Pancreas (tissue), 10 donors: Measurements from ENCODE around the gene PUM1. TPM values are rescaled to one million over a fixed set of nuclear protein-coding genes. Genes with fewer than 3 reads are reported as not detected.
"Not testable (repeated sequence)": the region's sequence is repeated elsewhere in the genome, so short reads cannot be mapped to it uniquely, and the experiment has no call there.

ENCODE experiments used
- ATAC-seq, 4 donors: fragments of 200-7000 bp; cut with Tn5 transposase; one replicate each; pipeline versions ENCODE4 v1.8.0 to v1.9.1; 2020; ENCODE audit warnings: mild to moderate bottlenecking in 4 of 4, moderate library complexity in 4 of 4
- DNase-seq, 6 donors: peaks; one replicate each; pipeline ENCODE4 v3.0.0-alpha.2; 2020
- FAIRE-seq: peaks from 2 replicates; lab custom pipeline; 2012; peaks lifted over from hg19 to GRCh38; lab: Jason Lieb, UNC
- H3K27ac ChIP-seq, 4 donors: fragments of 200-600 bp; sonication (generic); 1 replicate in 3 of 4; 2 replicates in 1 of 4; pipeline versions ENCODE4 v1.5.0 to v1.8.0; 2020
- H3K27me3 ChIP-seq, 4 donors: fragments of 200-600 bp; one replicate each; pipeline ENCODE4 v1.8.0; 2021
- H3K36me3 ChIP-seq, 3 donors: fragments of 200-600 bp; sonication (generic) in 1 of 3; one replicate each; pipeline versions ENCODE4 v1.5.0 to v1.8.0; 2020 to 2021
- H3K4me1 ChIP-seq, 3 donors: fragments of 200-600 bp; one replicate each; pipeline ENCODE4 v1.8.0; 2021
- H3K4me3 ChIP-seq, 4 donors: fragments of 200-600 bp; sonication (generic) in 2 of 4; one replicate each; pipeline versions ENCODE4 v1.5.0 to v1.8.0; 2020 to 2021
- H3K9me3 ChIP-seq, 4 donors: fragments of 200-600 bp; one replicate each; pipeline ENCODE4 v1.8.0; 2021
- WGBS, 2 donors: extraction: QIAGEN DNeasy Blood & Tissue Kit; methylation state at CpG; one replicate each; pipeline ENCODE4 v1.1.7; 2013; 5-methylcytosine and 5-hydroxymethylcytosine counted together
- intact Hi-C, 3 donors: fragments of 100-400 bp; cut with DNase I; formaldehyde crosslinking; loops; one replicate each; pipeline versions ENCODE4 v1.11.1 to v1.14.2; 2022
- polyA plus RNA-seq, 2 donors: library from polyadenylated mRNA; stranded (reverse); fragments of 200-250 nt; gene quantifications; one replicate each; pipeline ENCODE4 v1.2.3, GENCODE V29; 2013
- total RNA-seq, 6 donors: library from RNA; stranded (reverse); fragmentation: NEBNext Ultra II Directional in 4 of 6; extraction: Animal tissue kit (Norgen Biotek cat#: 25700) in 4 of 6; gene quantifications; one replicate each; pipeline versions ENCODE4 v1.2.1 to v1.2.4, GENCODE V29; 2021 to 2023
- TF ChIP-seq, protein P1 (sequence below), 4 donors: fragments of 200-600 bp; sonication (generic) in 3 of 4; IDR thresholded peaks; one replicate each; pipeline versions ENCODE4 v1.5.0 to v1.8.0; 2021; ENCODE audit warnings: antibody characterized with exemption in 4 of 4
- donor health status: healthy with polysubstance abuse.
- donor health status: DM: no; HTN: no; CAD: no; lungs with moderate emphysema.
- donor health status: DM: no; HTN: no; CAD: no.
- donor health status: control.
- donor health status: control.
- donor health status: Bipolar disorder and iron deficiency.
- donor health status: DM: yes; HTN: yes; CAD: no.
- donor health status: DM: no; HTN: no; CAD: no.
- donor health status: DM: no; HTN: no; CAD: no.
- donor health status: DM: yes; HTN: yes; CAD: no.

Gene PUM1
- total and polyA plus RNA-seq, 8 donors, result 16.9 to 75.8 (median 43.1) TPM

DNA sequence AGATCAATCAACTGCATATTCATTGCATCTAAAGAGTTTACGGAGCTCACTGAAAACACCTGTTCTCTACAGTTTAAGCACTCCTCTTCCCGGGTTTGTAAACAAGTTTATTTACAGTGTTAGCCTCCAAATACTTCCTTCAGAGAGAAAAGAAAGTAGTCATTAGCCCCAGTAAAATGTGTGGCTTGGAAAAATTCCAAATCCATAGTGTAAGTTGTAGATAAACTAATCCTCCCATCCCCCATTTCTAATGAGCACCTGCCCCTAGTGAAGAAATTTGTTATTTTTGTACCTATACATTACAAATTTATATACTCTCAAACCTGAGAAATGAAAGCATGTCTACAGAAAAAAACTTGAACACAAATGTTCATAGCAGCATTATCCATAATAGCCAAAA, 21.9 kb downstream of the PUM1 start:
- Histone ChIP-seq H3K4me3 (no peak overlapping the region), H3K4me1 (peaks cover 0 to 15% (median 0%) of the 10 kb centered on the region in 3 donors), H3K36me3 (no peaks in the 10 kb centered on the region), H3K9me3 (no peaks in the 10 kb centered on the region), H3K27me3 (no peaks in the 10 kb centered on the region), H3K27ac (no peak overlapping the region)
- WGBS, 2 donors, result 60 to 63% methylated on average over 2 of the region's 2 CpGs
- no peak for ATAC-seq
- intact Hi-C loops, result no loop called here
- TF ChIP-seq, protein P1, sequence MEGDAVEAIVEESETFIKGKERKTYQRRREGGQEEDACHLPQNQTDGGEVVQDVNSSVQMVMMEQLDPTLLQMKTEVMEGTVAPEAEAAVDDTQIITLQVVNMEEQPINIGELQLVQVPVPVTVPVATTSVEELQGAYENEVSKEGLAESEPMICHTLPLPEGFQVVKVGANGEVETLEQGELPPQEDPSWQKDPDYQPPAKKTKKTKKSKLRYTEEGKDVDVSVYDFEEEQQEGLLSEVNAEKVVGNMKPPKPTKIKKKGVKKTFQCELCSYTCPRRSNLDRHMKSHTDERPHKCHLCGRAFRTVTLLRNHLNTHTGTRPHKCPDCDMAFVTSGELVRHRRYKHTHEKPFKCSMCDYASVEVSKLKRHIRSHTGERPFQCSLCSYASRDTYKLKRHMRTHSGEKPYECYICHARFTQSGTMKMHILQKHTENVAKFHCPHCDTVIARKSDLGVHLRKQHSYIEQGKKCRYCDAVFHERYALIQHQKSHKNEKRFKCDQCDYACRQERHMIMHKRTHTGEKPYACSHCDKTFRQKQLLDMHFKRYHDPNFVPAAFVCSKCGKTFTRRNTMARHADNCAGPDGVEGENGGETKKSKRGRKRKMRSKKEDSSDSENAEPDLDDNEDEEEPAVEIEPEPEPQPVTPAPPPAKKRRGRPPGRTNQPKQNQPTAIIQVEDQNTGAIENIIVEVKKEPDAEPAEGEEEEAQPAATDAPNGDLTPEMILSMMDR (IDR thresholded peaks at IDR 0.05), result no peak
- no peak for DNase-seq
- FAIRE-seq, result no peak

DNA sequence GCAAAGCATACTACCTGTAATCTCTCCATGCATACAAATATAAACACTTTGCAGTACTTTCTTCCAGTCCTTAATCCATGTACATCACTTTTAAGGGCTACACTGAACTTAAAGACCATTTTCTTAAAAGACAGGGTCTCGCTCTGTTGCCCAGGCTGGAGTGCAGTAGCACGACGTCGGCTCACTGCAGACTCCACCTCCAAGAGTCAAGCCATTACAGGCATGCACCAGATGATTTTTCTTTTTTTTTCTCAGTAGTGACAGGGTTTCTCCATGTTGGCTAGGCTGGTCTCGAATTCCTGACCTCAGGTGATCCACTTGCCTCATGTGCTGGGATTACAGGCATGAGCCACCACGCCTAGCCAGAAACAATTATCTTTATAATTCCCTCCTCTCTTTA, 22.9 kb downstream of the PUM1 start:
- Histone ChIP-seq H3K36me3 (no peaks in the 10 kb centered on the region), H3K9me3 (no peaks in the 10 kb centered on the region), H3K4me3 (no peak overlapping the region), H3K27me3 (no peaks in the 10 kb centered on the region), H3K4me1 (peaks cover 0 to 17% (median 0%) of the 10 kb centered on the region in 3 donors), H3K27ac (no peak overlapping the region)
- TF ChIP-seq, protein P1 (IDR thresholded peaks at IDR 0.05), result no peak
- FAIRE-seq (no peak), ATAC-seq (no peak), DNase-seq (no peak)
- intact Hi-C loops, result no loop called here
- 94 to 98% methylated on average over 6 of the region's 6 CpGs for WGBS, 2 donors

DNA sequence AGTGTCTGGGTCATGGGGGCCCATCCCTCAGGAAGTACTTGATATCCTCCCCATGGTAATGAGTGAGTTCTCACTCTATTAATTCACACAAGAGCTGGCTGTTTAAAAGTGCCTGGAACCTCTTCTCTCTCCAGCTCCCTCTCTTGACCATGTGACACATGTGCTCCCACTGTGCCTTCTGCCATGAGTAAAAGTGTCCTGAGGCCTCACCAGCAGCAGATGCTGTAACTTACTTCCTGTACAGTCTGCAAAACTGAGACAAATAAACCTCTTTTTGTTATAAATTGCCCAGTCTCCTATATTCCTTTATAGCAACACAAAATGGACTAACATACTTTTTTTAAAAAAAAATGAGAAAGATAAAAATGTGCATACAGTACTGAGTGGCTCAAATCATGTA, 24.0 kb downstream of the PUM1 start:
- Histone ChIP-seq H3K27ac (no peak overlapping the region), H3K36me3 (no peaks in the 10 kb centered on the region), H3K4me3 (no peak overlapping the region), H3K27me3 (no peaks in the 10 kb centered on the region), H3K4me1 (peaks cover 0 to 17% (median 0%) of the 10 kb centered on the region in 3 donors), H3K9me3 (no peaks in the 10 kb centered on the region)
- TF ChIP-seq, protein P1 (IDR thresholded peaks at IDR 0.05), result no peak
- DNase-seq (no peak), FAIRE-seq (no peak), ATAC-seq (no peak)
- intact Hi-C loops, result no loop called here

DNA sequence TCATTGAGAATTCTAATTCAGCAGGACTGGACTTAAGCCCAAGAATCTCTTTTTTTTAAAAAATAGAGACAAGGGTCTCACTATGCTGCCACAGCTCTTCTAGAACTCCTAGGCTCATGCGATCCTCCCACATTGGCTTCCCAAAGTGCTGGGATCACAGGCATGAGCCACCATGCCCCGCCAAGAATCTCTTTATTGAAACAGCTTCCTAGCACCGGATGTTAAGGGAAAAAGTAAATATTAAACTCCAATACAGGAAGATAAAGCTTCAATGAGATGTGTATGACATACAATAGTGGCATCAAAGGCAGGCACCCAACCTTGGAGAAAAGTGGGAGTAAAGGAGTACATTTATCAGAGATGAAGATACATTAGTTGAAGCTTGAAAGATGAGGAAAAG, 25.5 kb downstream of the PUM1 start:
- ATAC-seq (peak in 1 of 4 donors; percentile 29), FAIRE-seq (no peak), DNase-seq (no peak)
- intact Hi-C loops, result no loop called here
- Histone ChIP-seq H3K9me3 (no peaks in the 10 kb centered on the region), H3K36me3 (no peaks in the 10 kb centered on the region), H3K4me1 (peaks cover 0 to 17% (median 0%) of the 10 kb centered on the region in 3 donors), H3K27me3 (no peaks in the 10 kb centered on the region), H3K4me3 (no peak overlapping the region), H3K27ac (no peak overlapping the region)
- TF ChIP-seq, protein P1 (IDR thresholded peaks at IDR 0.05), result no peak
- WGBS, 2 donors, result 39 to 43% methylated on average over 3 of the region's 3 CpGs

DNA sequence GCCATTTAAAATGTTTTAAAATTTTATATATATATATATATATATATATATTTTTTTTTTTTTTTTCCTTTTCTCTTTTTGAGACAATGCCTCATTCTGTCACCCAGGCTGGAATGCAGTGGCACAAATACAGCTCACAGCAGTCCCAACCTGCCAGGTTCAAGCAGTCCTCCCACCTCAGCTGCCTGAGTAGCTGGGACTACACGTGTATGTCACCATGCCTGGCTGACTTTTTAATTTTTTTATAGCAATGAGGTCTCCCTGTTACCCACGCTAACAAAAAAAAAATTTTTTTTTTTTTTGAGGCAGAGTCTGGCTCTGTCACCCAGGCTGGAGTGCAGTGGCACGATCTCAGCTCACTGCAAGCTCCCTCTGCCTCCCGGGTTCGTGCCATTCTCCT, 26.6 kb downstream of the PUM1 start:
- H3K36me3 ChIP-seq, H3K27me3 ChIP-seq, FAIRE-seq, H3K4me3 ChIP-seq, H3K9me3 ChIP-seq, intact Hi-C loops, DNase-seq, H3K27ac ChIP-seq: not testable (repeated sequence)
- peak in 1 of 4 donors; percentile 38 for ATAC-seq
- H3K4me1 ChIP-seq, result peaks cover 0 to 17% (median 3%) of the 10 kb centered on the region in 3 donors
- 52 to 75% methylated on average over 5 of the region's 5 CpGs for WGBS, 2 donors
